GM12875 (cell line): ENCODE data around the gene KIF6.

Experiments used
- H3K4me3 ChIP-seq: one replicate; pipeline ENCODE4 v1.5.1; 2011; ENCODE audit warnings: low read depth, low read length, control low read depth
- TF ChIP-seq, protein P1 (sequence below): IDR thresholded peaks from 2 replicates; pipeline ENCODE4 v1.5.1; 2011; ENCODE audit warnings: low read depth, mild to moderate bottlenecking, control low read depth, inconsistent platforms, low read length, moderate library complexity, borderline replicate concordance; ENCODE audit not compliant: insufficient read depth

Gene KIF6

DNA sequence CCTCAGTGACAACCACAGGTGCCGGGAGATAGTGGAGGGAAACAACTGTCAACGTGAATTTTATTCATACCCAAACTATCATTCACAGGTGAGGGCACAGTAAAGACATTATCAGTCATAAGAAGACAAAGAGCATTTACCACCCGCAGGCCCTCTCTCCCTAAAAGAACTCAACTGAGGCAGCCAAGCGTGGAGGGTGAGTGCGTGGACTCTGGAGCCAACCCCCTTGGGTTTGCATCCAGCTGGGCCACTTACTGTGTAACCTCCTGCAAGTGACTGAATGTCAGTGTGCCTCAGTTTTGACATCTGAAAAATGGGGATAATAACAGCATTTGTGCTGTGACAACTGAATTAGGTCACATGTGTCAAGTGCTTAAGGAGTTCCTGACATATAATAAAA is 332.1 kb downstream of the KIF6 start:
- TF ChIP-seq, protein P1, sequence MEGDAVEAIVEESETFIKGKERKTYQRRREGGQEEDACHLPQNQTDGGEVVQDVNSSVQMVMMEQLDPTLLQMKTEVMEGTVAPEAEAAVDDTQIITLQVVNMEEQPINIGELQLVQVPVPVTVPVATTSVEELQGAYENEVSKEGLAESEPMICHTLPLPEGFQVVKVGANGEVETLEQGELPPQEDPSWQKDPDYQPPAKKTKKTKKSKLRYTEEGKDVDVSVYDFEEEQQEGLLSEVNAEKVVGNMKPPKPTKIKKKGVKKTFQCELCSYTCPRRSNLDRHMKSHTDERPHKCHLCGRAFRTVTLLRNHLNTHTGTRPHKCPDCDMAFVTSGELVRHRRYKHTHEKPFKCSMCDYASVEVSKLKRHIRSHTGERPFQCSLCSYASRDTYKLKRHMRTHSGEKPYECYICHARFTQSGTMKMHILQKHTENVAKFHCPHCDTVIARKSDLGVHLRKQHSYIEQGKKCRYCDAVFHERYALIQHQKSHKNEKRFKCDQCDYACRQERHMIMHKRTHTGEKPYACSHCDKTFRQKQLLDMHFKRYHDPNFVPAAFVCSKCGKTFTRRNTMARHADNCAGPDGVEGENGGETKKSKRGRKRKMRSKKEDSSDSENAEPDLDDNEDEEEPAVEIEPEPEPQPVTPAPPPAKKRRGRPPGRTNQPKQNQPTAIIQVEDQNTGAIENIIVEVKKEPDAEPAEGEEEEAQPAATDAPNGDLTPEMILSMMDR, result no peak
- no peak overlapping the region for H3K4me3 ChIP-seq

DNA sequence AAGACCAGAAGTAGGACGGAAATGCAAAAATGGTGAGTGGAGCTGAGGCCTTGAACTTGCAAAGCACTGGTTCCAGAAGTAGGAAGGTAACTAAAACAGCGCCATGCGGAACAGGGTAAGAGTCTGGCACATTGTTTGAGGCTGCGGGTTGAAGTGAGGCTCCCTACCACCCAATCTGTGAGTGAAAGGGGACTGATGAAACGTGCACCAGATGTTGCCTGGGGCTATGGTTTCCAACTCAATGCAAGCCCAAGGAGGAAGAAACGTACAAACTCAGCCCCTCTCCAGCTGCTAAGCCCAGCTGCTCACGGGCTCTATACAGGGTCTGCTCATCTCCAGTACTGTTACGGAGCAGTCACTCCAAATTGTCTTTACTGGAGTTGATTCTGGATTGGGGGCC is 334.0 kb downstream of the KIF6 start:
- TF ChIP-seq, protein P1, result no peak
- no peak overlapping the region for H3K4me3 ChIP-seq

DNA sequence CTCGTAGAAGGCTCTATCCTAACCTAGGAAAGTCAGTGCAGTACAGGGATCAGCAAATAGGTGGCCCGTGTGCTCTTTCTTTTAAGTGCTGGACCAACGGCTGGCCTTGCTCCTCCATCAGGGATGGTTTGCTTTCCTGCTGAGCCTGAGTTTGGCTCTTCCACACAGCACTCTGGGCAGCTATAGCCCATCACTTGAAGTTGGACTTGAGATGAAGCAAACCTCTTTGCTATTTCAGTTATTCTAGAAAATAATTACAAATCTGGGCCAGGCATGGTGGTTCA is 335.8 kb downstream of the KIF6 start:
- TF ChIP-seq, protein P1, result no peak
- no peak overlapping the region for H3K4me3 ChIP-seq

DNA sequence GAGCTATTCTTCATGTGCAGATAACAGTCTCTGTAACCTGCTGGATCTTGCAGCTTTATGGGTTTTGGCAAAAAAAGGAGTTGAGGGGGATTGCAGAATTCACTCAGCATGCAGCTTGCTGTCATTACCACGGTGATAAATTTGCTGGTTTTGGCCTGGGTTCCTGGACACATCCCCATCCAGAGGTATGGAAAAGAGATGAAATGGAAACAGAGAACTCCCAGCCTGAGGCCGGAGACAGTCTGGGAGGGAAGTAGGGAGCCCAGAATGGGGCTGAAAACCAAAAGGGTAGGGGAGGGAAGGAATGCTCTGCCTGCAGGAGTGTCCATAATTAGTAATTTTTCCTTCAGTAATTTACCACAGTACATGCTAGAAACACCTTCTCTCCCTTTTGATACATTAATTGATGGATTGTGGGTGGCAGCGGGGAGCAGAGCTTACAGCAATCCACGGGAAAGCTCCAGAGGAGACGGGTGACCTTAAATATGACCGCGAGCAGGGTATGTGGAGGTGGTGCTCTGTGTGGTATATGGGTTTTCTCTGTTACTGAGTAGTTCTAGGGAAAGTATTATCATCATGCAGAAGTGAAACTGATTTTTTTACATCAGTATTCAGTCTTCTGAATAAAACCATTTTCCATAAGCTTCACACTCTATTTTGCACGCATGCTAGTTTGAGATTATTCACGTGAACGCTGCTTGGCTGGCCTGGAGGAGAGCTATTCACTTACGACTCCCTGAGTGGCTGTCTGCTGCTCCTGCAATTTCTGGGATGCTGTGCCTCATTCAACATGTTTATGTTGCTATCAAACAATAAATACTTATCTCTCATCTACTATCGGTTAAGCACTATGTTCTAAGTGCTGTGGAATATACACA is 336.4 kb downstream of the KIF6 start:
- TF ChIP-seq, protein P1, result no peak
- H3K4me3 ChIP-seq, result no peak overlapping the region

DNA sequence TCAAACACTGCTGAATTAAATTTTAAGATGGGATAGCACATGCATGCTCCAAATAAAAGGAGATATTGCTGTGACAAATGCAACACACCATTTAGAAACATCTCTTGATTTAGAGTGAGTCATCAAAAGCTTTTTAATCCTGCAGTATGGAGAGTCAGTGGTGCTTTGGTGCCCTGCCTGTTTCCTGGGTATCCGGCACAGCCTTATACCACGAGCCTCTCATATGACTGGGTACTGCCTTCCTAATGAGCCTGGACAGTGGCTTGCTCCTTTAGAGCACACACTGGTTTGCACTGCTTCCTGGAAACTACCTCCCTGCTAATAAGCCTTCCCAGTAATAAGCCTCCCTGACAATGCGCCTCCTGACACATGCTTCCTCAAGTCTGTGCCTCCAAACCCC is 337.4 kb downstream of the KIF6 start:
- no peak overlapping the region for H3K4me3 ChIP-seq
- TF ChIP-seq, protein P1, result no peak

DNA sequence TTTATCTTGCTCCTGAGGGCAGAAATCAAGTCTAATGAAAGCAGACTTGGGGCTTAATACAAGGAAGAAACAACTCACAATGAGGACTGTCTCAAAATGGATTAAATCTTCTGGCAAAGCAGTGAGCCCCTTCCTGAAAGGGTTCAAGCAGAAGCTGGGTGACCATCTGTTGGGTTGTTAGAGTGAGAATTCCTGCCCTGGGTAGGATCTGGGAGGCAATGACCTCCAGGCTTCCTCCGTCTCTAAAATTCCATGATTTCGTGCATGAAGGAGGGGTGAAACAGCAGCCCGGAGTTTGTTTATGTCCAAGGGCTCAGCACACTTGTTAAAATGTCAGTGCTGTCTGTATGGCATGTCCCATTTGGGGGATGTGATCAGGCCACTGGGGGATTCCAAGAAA is 338.7 kb downstream of the KIF6 start:
- no peak overlapping the region for H3K4me3 ChIP-seq
- TF ChIP-seq, protein P1, result no peak

DNA sequence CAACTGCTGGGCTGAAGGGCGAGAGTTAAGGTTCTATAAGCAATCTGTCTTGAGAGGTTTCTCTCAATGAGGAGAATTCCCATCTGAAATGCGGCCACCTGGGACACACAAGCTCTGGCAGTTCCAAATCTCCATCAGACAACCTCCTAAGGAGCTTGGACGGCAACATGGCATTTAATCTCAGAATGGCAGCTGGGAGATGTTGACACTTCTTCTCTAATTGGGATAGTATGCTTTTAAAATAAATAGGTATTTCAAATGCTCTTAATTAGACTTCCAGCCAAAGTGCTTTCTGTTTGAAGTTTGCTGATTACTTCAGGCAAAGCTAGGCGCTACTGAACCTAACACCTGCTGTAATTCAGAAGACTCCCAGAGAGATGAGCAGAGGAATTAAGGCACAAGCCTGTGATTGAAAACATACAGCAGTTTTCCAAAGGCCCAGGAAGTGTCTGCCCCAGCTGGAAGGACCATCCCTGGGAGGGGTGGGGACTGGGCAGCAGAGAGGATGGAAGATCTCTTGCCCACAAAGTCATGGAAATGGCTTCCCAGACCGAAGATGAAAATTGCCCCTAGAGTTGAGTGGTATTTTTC is 343.6 kb downstream of the KIF6 start:
- TF ChIP-seq, protein P1, result no peak
- H3K4me3 ChIP-seq, result no peak overlapping the region
